ENCODE results near the gene TAX1BP3. TPM values are rescaled to one million over a fixed set of nuclear protein-coding genes. Genes with fewer than 3 reads are reported as not detected.

Gene TAX1BP3
- total and polyA plus RNA-seq, 2 of the 13 experiments (the other 11 are each of a cell fraction or from before 2014, with no cell fraction given), result 16.7 to 45.1 TPM

GRCh38 chr17:3668279-3669084 is at the start of gene TAX1BP3, which contains the start of gene EMC6 (continued):
- TF ChIP-seq ZNF770 (CRISPR knock-in tag; IDR thresholded peaks at IDR 0.05) (peak; percentile 37; the same call in 1 of the 2 replicates), ZNF792 (CRISPR knock-in tag; IDR thresholded peaks at IDR 0.05) (0 out of 2 replicates have a peak, but pooled peaks have one; percentile 17), FOSL1 (CRISPR knock-in tag; IDR thresholded peaks at IDR 0.05; ENCODE audit: borderline replicate concordance) (no peak), ZNF280B (CRISPR knock-in tag; IDR thresholded peaks at IDR 0.05; ENCODE audit: borderline replicate concordance) (no peak; the same call in 1 of the 2 replicates), KDM1A (CRISPR knock-in tag; IDR thresholded peaks at IDR 0.05) (no peak; the same call in 1 of the 2 replicates), RXRB (CRISPR knock-in tag; IDR thresholded peaks at IDR 0.05; ENCODE audit: borderline replicate concordance) (0 out of 2 replicates have a peak, but pooled peaks have one; percentile 8), NKX3-1 (CRISPR knock-in tag; IDR thresholded peaks at IDR 0.05) (no peak; the same call in 1 of the 2 replicates), ZNF891 (CRISPR knock-in tag; IDR thresholded peaks at IDR 0.05) (peak; percentile 26; the same call in 1 of the 2 replicates), RBAK (CRISPR knock-in tag; IDR thresholded peaks at IDR 0.05) (no peak), NFAT5 (CRISPR knock-in tag; IDR thresholded peaks at IDR 0.05) (peak; percentile 73; the same call in 1 of the 2 replicates), ZNF572 (CRISPR knock-in tag; IDR thresholded peaks at IDR 0.05) (no peak), HNRNPUL1 (IDR thresholded peaks at IDR 0.05; ENCODE audit: low read depth, low read length) (no peak), CSRNP1 (CRISPR knock-in tag; IDR thresholded peaks at IDR 0.05) (peak; percentile 12; the same call in 1 of the 2 replicates), MAX (IDR thresholded peaks at IDR 0.05) (peak; percentile 24; the same call in 1 of the 2 replicates), CBX2 (IDR thresholded peaks at IDR 0.05; ENCODE audit: low read depth, low read length) (no peak), CBX2 (CRISPR knock-in tag; IDR thresholded peaks at IDR 0.05; ENCODE audit: low read depth) (no peak), SKI (IDR thresholded peaks at IDR 0.05; ENCODE audit: partially characterized antibody) (no peak), MTA3 (CRISPR knock-in tag; IDR thresholded peaks at IDR 0.05) (no peak), ZNF17 (CRISPR knock-in tag; IDR thresholded peaks at IDR 0.05) (no peak; the same call in 1 of the 2 replicates)
